HFFc6 (cell line): ENCODE results near the gene TRIM48. TPM values are rescaled to one million over a fixed set of nuclear protein-coding genes. Genes with fewer than 3 reads are reported as not detected.
"Not testable (repeated sequence)": the region's sequence is repeated elsewhere in the genome, so short reads cannot be mapped to it uniquely, and the experiment has no call there.

Experiments
- DNase-seq: peaks from one replicate; pipeline ENCODE4 v3.0.0-alpha.2; 2018
- H3K27ac Mint-ChIP-seq: 2 replicates; pipeline ENCODE4 v1.8.0; 2020; ENCODE audit warnings: mild to moderate bottlenecking, mixed read lengths
- H3K27me3 Mint-ChIP-seq: 2 replicates; pipeline ENCODE4 v1.8.0; 2021; ENCODE audit warnings: mild to moderate bottlenecking, moderate library complexity, mixed read lengths; ENCODE audit not compliant: insufficient read depth
- H3K36me3 Mint-ChIP-seq: 2 replicates; pipeline ENCODE4 v1.8.0; 2021; ENCODE audit warnings: low read depth, mixed read lengths
- H3K4me1 Mint-ChIP-seq: 2 replicates; pipeline ENCODE4 v1.8.0; 2020; ENCODE audit warnings: low read depth, mixed read lengths
- H3K4me3 Mint-ChIP-seq: 2 replicates; pipeline ENCODE4 v1.8.0; 2020; ENCODE audit warnings: mild to moderate bottlenecking, moderate library complexity, mixed read lengths
- H3K9me3 Mint-ChIP-seq: 2 replicates; pipeline ENCODE4 v1.8.0; 2020; ENCODE audit warnings: mild to moderate bottlenecking, mixed read lengths
- long read RNA-seq: library from polyadenylated mRNA; unstranded; transcript quantifications from one replicate; pipeline ENCODE4 v2.0.0, GENCODE V29; 2019
- total RNA-seq, 6 experiments: library from RNA; stranded (reverse); fragmentation: NEBNext Ultra II Directional; extraction: Animal tissue kit (Norgen Biotek cat#: 25700); gene quantifications; 2 replicates in 1 of 6; 3 replicates in 5 of 6; pipeline ENCODE4 v1.2.3, GENCODE V29; 2021
- TF ChIP-seq, protein P1 (sequence below): fragments of 200-600 bp; sonication (generic); IDR thresholded peaks from 2 replicates; pipeline ENCODE4 v1.5.0; 2021; ENCODE audit warnings: antibody characterized with exemption, mild to moderate bottlenecking

Gene TRIM48, protein sequence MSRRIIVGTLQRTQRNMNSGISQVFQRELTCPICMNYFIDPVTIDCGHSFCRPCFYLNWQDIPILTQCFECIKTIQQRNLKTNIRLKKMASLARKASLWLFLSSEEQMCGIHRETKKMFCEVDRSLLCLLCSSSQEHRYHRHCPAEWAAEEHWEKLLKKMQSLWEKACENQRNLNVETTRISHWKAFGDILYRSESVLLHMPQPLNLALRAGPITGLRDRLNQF
- not detected for total RNA-seq
- long read RNA-seq: 0 reads

DNA sequence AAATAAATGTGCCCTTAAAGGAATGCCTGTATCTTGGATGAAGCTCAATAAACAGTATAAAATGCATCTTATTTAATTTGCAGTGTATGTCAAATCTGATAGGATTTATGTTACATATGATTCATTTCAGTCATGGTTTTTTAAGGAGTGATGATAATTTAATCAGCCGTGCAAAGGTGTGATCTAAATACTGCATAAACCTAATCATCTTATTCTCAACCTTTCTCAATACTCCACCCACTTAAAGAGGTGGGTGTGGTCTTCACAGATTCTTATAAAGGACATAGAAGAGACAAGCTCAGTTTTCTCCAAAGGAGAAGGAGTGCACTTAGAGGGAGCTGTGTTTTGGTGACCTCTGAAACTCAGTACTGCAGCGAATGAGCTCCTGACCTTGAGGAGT is at the start of gene TRIM48:
Gene TRIM48, plus strand, starts transcription at position 301 of the 400 bp plus-strand sequence. CDS start 113 bp downstream, outside the sequence.
- not testable (repeated sequence) for DNase-seq, H3K27ac Mint-ChIP-seq, H3K4me3 Mint-ChIP-seq, H3K4me1 Mint-ChIP-seq, H3K27me3 Mint-ChIP-seq, H3K36me3 Mint-ChIP-seq
- peaks cover 11% of the 10 kb centered on the region; the same call in 1 of the 2 replicates for H3K9me3 Mint-ChIP-seq

DNA sequence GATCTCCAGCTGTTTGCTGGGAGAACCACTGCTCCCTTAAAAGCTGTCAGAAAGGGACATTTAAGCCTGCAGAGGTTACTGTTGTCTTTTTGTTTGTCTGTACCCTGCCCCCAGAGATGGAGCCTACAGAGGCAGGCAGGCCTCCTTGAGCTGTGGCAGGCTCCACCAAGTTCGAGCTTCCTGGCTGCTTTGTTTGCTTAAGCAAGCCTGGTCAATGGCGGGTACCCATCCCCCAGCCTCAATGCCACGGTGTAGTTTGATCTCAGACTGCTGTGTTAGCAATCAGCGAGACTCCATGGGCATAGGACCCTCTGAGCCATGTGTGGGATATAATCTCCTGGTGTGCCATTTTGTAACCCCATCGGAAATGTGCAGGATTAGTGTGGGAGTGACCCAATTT is 23.6 kb upstream of the TRIM48 start:
- not testable (repeated sequence) for H3K27me3 Mint-ChIP-seq, H3K36me3 Mint-ChIP-seq, DNase-seq, H3K4me3 Mint-ChIP-seq, H3K4me1 Mint-ChIP-seq, H3K27ac Mint-ChIP-seq
- peaks cover 68% of the 10 kb centered on the region for H3K9me3 Mint-ChIP-seq

DNA sequence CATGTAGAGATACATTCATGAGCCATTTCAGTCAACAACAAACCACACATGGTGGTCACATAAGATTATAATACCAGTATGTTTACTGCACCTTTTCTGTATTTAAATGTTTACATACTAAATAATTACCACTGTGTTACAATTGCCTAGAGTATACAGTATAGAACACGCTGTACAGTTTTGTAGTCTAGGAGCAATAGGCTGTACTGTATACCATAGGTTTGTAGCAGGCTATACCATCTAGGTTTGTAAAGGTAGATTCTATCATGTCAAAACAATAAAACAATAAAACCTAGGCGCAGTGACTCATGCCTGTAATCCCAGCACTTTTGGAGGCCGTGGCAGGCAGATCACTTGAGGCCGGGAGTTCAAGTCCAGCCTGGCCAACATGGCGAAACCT is 1.1 kb downstream of the TRIM48 start:
- TF ChIP-seq, protein P1, sequence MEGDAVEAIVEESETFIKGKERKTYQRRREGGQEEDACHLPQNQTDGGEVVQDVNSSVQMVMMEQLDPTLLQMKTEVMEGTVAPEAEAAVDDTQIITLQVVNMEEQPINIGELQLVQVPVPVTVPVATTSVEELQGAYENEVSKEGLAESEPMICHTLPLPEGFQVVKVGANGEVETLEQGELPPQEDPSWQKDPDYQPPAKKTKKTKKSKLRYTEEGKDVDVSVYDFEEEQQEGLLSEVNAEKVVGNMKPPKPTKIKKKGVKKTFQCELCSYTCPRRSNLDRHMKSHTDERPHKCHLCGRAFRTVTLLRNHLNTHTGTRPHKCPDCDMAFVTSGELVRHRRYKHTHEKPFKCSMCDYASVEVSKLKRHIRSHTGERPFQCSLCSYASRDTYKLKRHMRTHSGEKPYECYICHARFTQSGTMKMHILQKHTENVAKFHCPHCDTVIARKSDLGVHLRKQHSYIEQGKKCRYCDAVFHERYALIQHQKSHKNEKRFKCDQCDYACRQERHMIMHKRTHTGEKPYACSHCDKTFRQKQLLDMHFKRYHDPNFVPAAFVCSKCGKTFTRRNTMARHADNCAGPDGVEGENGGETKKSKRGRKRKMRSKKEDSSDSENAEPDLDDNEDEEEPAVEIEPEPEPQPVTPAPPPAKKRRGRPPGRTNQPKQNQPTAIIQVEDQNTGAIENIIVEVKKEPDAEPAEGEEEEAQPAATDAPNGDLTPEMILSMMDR: no peak

More for the DNA sequence above, 1.1 kb downstream of the TRIM48 start:
- Mint-ChIP-seq H3K9me3 (peaks cover 11% of the 10 kb centered on the region), H3K4me3 (no peak overlapping the region), H3K36me3 (no peaks in the 10 kb centered on the region), H3K4me1 (no peaks in the 10 kb centered on the region), H3K27ac (no peak overlapping the region), H3K27me3 (no peaks in the 10 kb centered on the region)
- DNase-seq: no peak

Other genes with a start within 250 kb of the TRIM48 start
- gene OR4A16, start 81.0 kb downstream of the TRIM48 start, total RNA-seq: not detected
- gene OR4A15, start 105.8 kb downstream of the TRIM48 start, total RNA-seq: not detected